Mesenteric fat pad (tissue), 1 donor: ENCODE data around the gene RBL1. TPM values are rescaled to one million over a fixed set of nuclear protein-coding genes. Genes with fewer than 3 reads are reported as not detected.

ENCODE experiments used
- DNase-seq: peaks from one replicate; pipeline ENCODE4 v3.0.0-alpha.2; 2020; ENCODE audit warnings: low spot score
- total RNA-seq: library from RNA; stranded (reverse); fragmentation: NEBNext Ultra II Directional; extraction: Animal tissue kit (Norgen Biotek cat#: 25700); gene quantifications from one replicate; pipeline ENCODE4 v1.2.1, GENCODE V29; 2021
- donor health status: DM: yes; HTN: yes; CAD: no.

RBL1 gene
- total RNA-seq, 1 donor from 2014 or later, result 5.3 TPM

- DNase-seq, result peak; percentile 98
Measured at GRCh38 chr20:36951198-36951978, 144.4 kb downstream of the RBL1 start, which contains the start of gene SAMHD1. Gene SAMHD1, minus strand, starts transcription at chr20:36951708. Its CDS starts 65 bp downstream, at chr20:36951643.

- DNase-seq, result no peak
Measured at GRCh38 chr20:36950414-36951197, 145.2 kb downstream of the RBL1 start.

Other genes with a start within 250 kb of the RBL1 start
- not detected for gene TLDC2, start 219.9 kb downstream of the RBL1 start, total RNA-seq
- gene SAMHD1, start 144.3 kb downstream of the RBL1 start, total RNA-seq, result 280 TPM
- gene RPN2, start 83.3 kb upstream of the RBL1 start, total RNA-seq, result 177 TPM
- gene MROH8, start 83.6 kb upstream of the RBL1 start, total RNA-seq, result 6.9 TPM
- not detected for gene GHRH, start 165.8 kb upstream of the RBL1 start, total RNA-seq
- 43.6 TPM for gene MANBAL, start 193.7 kb upstream of the RBL1 start, total RNA-seq